Stimulated activated CD8-positive, alpha-beta memory T cell treated with anti-CD3 and anti-CD28 coated beads, Interleukin-2, amount 100 ng/mL, for 1 hour (primary cell): Measurements from ENCODE around the gene TTLL9.
"Not testable (repeated sequence)": the region's sequence is repeated elsewhere in the genome, so short reads cannot be mapped to it uniquely, and the experiment has no call there.

Source experiments
- DNase-seq, 2 donors: peaks; one replicate each; pipeline ENCODE4 v3.0.0-alpha.2; 2020; ENCODE audit warnings: low read depth in 2 of 2

The TTLL9 gene

DNA sequence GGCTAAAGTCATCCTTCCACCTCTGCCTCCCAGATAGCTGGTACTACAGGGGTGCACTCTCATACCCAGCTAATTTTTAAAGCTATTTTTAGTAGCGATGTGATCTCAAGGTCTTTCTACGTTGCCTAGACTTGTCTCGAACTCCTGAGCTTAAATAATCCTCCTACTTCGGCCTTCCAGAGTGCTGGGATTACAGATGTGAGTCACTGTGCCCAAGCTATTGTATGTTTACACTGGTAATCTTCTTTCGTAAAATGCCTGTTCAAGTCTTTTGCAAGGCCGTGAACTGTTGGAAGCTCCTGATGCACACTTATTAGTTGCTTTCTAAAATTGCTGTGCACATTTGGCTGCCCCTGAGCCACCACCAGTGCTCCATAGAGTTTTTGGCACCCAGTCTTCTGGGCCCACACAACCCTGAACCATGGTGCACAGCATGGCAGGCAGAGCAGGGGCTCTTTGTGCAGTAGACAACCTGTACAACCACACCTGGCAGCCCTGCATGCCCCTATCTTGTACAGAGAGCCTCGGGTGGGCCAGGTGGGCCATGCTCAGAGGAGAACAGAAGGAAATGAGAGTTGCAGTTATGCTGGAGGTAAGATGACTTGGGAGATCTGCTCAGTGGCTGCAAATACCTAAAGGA, 48.2 kb downstream of the TTLL9 start:
- DNase-seq, result no peak

DNA sequence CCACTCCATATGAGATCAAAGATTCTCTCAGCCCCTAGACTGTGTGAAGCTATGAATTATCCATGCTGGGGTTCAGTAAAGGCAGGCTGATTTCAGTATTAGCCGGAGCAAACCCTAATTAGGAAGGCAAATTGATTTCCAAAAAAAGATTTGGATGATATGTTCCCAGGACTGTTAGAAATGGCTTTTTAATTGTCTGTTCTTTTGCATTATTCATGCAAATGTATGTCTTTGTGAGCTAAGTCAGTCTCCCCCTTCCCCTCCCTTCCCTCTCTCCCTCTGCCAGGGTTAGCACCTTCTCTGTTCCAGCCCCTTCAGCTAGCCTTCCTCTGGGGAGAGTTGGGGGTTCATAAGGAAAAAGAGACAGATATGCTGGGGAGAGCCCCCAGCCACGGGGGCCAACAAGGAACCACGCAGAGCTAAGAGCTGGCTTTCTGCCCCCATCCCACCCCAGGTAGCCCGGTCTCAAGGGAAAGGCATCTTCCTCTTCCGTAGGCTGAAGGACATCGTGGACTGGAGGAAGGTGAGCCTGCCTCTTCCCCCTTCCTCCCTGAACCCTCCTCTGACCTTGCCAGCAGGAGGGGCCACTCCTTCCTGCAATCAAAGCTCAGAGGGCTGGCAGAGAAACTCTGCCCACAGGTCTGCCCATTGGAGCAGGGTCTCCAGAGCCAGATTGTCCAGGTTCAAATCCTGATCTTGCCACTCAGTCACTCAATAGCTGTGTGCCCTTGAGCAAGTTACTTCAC, 49.1 kb downstream of the TTLL9 start:
- no peak for DNase-seq

- no peak for DNase-seq
Observed at GRCh38 chr20:31920275-31920855, 49.9 kb downstream of the TTLL9 start.

DNA sequence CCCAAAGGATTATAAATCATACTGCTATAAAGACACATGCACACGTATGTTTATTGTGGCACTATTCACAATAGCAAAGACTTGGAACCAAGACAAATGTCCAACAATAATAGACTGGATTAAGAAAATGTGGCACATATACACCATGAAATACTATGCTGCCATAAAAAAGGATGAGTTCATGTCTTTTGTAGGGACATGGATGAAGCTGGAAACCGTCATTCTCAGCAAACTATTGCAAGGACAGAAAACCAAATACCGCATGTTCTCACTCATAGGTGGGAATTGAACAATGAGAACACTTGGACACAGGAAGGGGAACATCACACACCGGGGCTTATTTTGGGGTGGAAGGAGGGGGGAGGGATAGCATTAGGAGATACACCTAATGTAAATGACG, 51.0 kb downstream of the TTLL9 start:
- DNase-seq, result not testable (repeated sequence)

- no peak for DNase-seq
Observed at GRCh38 chr20:31922181-31922580, 51.7 kb downstream of the TTLL9 start.

- no peak for DNase-seq
Observed at GRCh38 chr20:31922588-31922987, 52.2 kb downstream of the TTLL9 start.

DNA sequence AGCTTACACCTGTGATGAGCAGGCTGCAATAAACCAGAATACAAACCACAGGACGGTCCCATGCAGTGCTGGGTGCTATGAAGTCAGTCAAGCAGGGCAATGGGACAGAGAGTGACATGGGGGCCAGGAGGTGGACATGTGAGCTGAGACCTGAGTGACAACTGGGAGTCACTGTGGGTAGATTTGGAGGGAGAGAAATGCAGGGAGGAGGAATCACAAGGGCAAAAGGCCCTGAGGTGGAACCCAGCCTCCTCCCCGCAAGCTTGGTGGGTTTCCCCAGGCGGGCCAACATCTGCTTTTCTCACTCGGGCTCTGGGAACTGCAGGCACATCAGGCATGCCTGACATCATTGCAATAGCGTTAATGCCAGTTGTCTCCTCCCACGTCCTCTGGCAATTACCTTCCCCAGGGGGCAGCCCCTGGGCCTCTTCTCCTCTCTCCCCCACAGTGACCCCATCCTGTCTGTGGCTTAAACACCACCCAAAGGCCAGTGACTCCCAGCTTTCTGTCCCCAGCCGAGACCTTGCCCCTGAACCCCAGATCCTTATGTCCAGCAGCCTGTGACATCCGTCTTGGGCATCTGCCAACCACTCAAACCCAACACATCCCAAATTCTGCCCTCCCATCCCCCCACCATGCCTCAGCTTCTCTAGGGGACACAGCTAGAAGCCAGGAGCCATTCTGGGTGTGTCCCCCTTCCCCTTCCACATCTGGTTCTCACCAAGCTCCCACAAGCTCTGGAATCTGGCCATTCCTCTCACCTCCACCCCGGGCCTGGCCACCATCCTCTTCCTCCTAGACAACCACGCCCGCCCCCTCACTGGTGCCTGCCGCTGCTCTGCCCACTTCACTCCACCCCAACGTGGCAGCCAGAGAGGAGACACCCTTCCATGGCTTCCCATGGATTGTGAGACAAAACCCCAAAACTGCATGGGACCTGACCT, 53.2 kb downstream of the TTLL9 start:
- no peak for DNase-seq

GRCh38 chr20:31924561-31924960, 54.1 kb downstream of the TTLL9 start:
- no peak for DNase-seq

- DNase-seq, result no peak
Observed at GRCh38 chr20:31925631-31926030, 55.2 kb downstream of the TTLL9 start.

- no peak for DNase-seq
Observed at GRCh38 chr20:31926493-31926892, 56.1 kb downstream of the TTLL9 start.

- DNase-seq, result no peak
Observed at GRCh38 chr20:31927627-31928159, 57.3 kb downstream of the TTLL9 start.

GRCh38 chr20:31929631-31930030, 59.2 kb downstream of the TTLL9 start:
- not testable (repeated sequence) for DNase-seq

DNA sequence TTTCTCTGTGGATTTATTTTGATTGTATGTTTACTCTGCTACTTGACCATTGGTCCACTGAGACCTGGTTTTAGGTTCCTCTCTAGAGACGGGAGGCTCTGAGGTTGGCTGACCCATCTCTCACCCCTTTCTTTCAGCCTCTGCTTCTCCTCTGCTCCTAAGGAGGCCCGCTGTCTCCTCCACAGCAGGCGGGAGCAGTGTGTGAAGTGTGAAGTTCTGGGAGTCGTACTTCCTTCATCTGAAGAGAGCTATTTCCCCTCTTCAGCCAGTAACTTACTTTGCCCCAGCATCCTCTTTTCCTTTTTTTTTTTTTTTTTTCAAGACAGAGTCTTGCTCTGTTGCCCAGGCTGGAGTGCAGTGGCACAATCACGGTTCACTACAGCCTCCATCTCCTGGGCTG, 60.3 kb downstream of the TTLL9 start:
- DNase-seq, result no peak

DNA sequence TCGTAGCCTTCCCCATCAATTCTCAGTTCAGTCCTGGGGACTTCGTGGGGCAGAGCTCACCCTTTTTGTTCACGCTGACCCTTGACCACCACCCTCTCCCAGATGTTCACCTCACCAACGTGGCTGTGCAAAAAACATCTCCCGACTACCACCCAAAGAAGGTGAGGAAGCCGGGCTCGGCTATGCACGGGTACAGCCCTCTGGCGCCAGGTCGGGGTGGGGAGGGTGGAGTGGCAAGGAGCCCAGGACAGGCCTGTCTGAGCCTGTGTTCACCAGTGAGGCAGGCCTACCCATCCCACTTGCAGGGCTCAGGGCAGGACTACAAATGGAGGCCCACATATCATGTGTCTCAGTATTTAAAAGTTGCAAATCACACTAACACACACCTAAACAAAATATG, 63.3 kb downstream of the TTLL9 start:
- no peak for DNase-seq

DNA sequence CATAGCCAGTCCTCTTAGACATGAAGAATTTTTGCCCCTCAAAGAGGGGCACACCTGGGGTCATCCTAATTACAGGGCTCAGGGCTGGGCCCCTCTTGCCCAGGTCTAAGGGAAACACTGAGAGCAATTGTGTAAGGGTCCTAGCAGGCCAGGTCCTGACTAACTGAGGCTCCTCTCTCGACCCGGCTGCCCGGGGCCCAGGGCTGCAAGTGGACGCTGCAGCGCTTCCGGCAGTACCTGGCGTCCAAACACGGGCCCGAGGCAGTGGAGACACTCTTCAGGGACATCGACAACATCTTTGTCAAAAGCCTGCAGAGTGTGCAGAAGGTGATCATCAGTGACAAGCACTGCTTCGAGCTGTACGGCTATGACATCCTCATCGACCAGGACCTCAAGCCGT, 64.1 kb downstream of the TTLL9 start:
- no peak for DNase-seq

DNA sequence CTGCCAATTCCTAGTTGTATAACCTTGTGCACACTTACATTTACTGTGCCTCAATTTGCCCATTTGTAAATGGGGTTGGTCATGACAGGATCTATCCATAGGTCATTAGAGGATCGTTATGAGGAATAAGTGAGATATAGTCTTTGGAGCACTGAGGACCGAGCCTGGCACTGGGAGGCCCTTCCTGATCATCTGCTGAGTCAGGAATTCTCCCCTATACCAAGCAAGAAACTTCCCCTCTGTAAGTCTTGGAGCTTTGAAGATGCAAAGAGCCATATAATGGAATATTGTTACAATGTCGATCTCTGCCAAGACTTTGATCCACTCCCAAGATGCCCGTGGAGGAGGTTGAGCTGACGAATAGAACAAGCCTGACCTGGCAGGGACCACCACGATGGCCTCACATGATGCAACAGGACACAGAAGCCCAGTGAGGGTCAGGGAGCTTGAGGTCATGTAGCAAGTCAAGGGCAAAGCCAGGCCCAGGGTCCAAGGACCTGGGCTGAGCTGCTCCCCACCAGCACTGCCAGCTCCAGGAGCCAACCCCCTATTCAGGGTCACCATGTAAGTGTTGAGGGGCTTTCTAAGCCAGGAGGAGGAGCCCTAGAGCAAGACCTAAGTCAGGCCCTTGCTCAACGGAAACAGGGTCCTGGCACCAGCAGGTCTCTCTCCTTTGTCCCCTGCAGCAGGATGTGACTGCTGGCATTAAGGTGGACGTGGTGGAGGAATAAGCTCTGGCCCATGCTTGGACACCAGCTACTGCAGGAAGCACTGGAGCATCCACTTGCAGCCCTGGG, 64.7 kb downstream of the TTLL9 start:
- no peak for DNase-seq

GRCh38 chr20:31936420-31936819, 66.0 kb downstream of the TTLL9 start:
- no peak for DNase-seq

- DNase-seq, result no peak
Observed at GRCh38 chr20:31937820-31938219, 67.4 kb downstream of the TTLL9 start.

GRCh38 chr20:31939661-31940060, 69.2 kb downstream of the TTLL9 start:
- no peak for DNase-seq

DNA sequence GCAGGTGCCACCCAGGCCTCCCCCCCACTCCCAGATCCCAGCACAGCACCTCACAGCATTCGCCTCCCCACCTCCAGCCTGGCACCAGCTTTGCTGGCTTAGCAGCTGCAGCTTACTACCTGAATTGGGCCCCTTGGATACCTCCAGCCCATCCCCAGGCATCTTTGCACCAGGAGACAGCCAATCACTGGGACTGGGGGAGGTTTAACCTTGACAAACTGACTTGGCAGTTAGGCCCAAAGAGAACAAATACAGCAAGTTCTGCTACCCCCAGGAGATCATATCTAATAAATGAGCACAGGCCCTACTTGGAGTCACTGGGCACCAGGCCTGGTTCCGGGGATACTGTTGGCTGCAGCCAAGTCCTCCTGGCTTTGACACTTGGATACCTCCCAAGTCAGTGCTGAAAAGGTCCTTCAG, 72.6 kb downstream of the TTLL9 start:
- DNase-seq, result no peak

- no peak for DNase-seq
Observed at GRCh38 chr20:31945319-31945718, 74.9 kb downstream of the TTLL9 start.
